ENCODE data around the gene INPP5A. TPM values are rescaled to one million over a fixed set of nuclear protein-coding genes. Genes with fewer than 3 reads are reported as not detected.

Gene INPP5A
- total RNA-seq, 2 experiments from 2014 or later: 4.8 to 4.9 TPM

DNA sequence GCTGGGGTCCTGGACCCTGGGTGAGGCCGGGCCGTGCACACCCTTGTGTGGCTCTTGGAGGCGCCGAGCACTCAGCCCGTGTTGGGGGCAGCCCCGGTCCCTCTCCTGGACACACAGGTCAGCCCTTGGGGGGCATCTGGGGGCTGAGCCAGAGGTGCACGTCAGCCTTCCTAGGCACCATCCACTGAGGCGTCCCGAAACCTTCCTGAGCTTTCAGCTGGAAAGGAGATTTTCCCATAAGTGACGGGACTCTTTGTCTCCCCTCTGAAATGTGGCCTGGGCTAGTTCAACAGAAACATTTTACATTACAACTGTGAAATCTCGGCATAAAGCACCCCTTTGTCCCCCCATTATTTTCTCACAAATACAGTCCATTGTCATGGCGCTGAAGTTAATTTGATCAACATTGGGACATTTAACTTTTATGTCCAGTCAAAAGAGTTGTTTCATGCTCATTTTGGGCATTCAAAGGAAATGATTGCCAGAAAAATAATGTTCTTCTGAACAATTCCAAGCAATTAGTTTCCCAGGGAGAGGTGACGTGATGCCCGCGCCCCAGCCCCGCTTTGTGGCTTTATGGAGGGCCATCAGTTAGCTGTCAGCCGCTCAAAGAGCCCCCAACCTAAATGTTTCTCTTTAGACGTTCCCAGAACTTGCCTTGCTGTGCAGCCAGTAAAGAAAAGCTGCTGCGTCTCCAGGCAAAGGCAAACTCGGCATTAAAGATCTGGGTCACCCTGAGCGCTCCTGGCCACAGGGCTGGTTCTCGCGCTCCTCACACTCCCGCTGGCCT, 177.6 kb downstream of the INPP5A start:
- CTCF ChIA-PET: no interaction called here
- POLR2A ChIA-PET: no interaction called here

DNA sequence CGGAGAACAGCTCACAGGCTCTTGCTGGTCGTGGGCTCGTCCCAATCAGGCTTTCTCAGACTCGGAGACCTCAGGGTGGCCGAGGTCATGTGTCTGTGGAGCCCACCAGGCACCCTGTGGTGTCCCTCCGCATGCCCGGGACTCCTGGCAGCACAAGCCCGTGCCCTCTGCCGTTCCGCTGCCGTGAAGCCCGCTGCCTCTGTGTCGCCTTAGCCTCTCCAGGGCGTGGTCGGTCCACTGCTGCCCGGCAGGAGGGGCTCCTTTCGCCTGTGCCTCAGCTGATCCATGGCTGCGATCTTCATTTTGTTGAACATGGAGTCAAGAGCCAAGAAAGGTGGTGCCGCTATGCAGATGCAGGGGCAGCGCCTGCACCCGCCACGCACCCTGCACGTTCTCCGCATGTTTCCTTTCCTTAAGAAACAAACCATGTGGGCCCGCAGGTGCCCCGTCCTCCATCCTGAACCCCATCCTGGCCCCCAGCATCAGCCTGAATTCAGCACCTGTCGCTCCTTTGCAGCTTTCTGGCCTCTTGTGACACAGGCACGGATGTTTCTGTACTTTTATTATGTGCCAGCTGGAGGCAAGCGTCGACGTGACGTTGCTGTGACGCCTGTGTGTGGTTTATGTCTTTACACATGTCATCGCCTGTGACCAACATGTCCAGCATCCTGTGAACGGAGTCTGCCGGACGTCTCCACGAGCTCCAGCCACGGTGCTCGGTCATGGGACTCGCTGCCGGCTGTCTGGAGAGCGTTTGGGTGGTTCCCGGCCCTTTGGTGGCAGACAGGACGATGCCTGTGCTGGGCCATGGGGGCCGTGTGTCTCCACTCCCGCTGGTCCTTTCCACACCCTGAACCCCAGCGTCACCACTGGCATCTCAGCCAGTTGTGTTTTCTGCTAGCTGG, 178.4 kb downstream of the INPP5A start:
- ChIA-PET CTCF (no interaction called here), POLR2A (no interaction called here)

DNA sequence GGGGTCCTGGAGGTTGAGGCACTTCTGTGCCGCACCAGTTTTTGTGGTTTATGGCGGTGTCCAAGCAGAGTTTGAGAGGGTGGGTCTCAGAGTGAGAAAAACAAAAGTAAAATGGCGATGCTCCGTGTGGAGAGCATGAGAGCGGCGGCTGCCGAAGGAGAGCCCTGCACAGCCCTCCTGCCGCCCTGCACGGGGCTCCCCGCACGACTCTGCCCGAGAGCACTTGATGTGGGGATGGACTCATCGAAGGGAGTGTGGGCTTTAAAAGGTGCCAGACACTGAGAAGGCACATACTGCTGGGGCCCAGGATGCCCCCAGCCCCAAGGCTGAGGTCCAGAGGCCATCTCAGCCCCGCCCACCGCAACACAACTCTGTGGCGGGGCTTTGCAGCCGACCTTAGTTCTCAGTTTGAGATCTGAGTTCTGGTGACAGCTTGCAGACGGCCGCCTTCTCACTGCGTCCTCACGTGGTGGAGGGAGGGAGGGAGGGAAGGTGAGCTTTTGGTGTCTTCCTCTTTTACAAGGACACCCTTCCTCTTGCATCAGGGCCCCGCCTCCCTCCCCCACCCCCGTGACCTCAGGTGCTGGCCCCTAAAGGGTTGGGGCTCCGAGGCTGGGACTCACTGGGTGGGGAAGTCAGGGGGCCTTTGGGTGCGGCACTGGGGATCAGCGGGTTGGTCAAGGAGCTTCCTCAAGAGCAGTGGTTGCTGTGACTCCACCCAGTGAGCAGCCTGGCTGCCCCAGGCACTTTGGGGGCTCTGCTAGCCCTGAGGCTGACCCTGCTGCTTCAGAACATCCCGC, 179.3 kb downstream of the INPP5A start:
- ChIA-PET CTCF (no interaction called here), POLR2A (no interaction called here)

DNA sequence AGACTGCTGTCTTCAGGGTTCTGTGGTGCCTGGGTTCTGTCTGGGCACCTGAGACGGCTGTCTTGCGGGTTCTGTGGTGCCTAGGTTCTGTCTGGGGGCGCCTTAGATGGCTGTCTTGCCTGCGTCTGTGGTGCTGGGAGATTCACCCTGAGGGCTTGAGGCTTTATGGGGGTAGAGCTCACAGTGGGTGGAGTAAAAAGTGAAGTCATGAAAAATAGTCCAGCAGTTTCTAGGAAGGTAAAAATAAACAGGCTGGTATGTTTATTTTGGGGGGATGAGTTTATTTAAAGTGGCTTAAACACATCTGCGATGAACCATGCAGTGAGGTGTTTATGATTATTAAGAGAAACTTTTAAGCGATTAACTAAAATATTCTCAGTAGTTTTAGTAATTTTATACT, 184.1 kb downstream of the INPP5A start:
- ChIA-PET POLR2A (no interaction called here), CTCF (no interaction called here)

DNA sequence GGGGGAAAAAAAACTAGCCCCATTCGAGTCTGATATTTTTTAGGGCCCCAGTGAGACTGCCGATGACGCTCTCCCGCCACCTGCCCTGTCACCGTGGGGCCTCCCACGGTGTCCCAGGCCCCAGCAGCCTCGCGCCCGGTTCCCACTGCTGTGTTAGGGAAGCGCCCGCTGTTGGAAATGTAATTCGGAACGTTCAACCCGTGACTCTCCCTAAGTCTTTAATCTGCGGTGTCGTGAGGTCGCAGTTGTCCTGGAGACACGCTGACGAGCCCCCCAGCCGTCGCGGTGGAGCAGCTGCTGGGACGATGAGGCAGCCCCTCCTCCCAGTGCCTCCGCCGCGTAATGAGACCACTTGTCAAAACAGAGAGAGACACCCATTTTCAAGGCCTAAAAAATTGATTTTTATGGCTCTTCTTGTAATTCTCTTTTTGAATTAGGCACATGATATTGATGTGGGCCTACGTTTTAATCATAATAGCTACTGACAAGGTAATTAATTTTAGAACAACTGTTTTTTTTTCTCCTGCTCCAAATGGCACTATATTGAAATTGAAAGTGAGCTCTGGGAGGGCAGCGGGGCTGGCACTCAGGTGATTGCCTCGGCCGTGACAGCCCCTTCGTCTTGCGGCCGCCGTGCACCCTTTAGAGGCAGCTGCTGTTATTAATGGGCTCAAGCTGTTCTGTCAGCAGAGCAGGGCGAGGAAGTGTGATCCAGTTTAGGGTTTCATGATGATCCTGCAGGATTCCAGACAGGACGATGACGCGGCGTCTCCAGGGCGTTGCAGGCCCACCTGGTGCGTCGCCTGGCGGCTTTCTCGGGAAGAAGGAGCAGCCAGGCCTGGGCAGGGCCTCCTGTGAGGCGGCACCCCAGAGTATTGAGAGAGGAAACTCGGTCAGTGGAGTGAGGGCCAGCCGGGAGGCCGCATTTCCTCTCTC, 185.1 kb downstream of the INPP5A start:
- ChIA-PET CTCF (no interaction called here), POLR2A (no interaction called here)

DNA sequence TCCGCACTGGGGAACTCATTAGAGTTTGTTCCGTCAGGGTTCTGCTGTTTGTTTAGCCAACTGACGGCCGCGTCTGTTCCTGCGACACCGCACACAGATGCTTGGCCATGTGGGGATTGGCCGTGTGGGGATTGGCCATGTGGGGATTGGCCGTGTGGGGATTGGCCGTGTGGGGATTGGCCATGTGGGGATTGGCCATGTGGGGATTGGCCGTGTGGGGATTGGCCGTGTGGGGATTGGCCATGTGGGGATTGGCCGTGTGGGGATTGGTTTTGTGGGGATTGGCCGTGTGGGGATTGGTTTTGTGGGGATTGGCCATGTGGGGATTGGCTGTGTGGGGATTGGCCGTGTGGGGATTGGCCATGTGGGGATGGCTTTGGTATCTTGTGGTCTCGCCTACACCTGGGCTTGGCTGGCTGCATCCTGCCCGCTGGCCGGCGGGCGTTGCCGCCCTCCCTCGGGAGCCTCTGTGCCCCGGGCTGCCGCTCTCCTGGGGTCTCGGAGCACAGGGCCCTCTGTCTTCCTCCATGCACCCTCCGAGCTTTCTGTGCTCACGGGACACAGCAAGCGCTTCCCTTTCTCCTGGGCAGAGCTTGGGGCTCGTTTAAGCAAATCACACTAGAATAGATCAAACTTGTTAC, 185.9 kb downstream of the INPP5A start:
- ChIA-PET CTCF (no interaction called here), POLR2A (no interaction called here)

DNA sequence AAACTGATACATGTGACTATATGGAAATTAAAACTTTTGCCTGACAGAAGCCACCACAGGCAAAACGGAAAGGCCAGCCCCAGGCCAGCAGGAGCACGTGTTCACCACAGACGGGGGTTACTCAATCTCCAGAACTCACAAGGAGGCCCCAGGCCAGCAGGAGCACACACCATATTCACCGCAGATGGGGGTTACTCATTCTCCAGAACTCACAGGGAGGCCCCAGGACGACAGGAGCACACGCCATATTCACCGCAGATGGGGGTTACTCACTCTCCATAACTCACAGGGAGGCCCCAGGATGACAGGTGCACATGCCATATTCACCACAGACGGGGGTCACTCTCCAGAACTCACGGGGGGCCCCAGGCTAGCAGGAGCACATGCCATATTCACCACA, 186.9 kb downstream of the INPP5A start:
- ChIA-PET CTCF (no interaction called here), POLR2A (no interaction called here)

DNA sequence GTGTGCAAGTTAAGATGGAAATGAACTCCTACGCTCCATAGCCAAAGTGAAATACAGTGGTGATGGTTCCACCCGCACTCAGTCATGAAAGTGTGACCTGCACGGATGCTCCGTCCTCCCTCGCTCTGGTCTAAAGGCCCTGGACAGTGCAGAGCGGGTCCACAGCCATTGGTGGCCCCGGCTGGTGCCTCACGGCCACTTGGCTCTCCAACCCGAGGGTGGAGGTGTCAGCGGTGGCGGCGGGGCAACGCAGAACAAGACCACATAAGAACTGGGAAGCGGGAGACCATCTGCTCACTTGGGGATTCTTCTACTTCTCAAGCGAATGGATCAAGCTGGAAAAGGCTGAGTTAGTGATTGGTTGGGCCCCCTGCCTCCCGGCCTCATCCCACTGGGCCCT, 187.6 kb downstream of the INPP5A start:
- POLR2A ChIA-PET: no interaction called here
- CTCF ChIA-PET: no interaction called here

DNA sequence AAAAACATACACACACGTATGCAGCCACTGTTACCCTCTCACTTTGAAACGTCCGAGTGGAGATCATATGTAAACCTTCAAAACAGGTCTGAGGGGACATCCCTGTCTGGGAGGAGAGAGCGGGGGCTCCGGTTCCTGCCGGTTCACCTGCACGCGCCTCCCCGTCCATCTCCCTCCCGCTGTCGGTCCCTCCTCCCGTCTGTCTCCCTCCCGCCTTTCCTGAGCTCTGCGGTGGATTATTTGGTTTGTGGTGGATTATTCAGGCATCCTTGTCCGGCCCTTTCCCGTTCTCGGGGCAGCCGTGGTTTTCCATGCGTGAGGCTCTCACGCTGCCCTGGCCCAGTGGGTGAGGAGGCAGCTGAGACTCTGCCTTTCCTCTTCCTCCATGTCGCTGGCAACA, 188.6 kb downstream of the INPP5A start:
- ChIA-PET CTCF (no interaction called here), POLR2A (no interaction called here)

DNA sequence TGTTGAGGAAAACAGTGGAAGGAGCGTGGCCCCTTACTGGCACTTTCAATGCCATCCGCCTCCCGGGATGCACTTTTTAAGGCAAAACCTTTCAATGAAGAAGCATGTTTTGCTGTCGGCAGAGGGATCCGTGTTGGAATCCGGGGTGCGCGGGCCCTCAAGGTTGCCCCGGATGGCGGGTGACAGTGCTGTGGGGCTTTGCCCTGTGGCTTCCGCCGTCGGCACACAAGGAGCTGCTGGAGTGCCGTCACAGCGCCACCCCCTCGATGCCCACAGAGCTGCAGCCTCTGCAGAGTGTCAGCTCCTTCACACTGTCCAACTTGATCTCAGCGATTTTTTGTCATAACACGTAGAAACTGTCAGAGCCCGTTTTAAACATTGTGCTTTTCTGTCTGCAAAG, 189.4 kb downstream of the INPP5A start:
- ChIA-PET POLR2A (no interaction called here), CTCF (no interaction called here)

DNA sequence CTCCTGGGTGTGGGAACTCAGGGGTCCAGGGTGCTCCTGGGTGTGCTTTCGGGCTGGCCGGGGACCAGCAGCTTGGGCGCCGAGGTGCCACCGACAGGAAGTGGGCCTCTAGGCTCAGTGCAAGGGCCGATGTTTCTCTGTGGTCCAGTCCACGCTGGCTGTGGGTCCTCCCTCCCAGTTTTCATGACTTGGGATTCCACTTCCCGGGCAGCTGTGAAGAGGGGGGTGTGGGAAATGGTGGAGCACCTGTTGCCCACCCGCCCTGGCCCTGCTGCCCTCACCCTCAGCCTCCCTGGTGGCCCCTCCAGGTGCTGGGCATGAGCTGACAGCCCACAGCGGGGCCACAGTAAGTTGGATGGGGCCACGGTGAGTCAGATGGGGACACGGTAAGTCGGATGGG, 189.8 kb downstream of the INPP5A start:
- CTCF ChIA-PET: no interaction called here

DNA sequence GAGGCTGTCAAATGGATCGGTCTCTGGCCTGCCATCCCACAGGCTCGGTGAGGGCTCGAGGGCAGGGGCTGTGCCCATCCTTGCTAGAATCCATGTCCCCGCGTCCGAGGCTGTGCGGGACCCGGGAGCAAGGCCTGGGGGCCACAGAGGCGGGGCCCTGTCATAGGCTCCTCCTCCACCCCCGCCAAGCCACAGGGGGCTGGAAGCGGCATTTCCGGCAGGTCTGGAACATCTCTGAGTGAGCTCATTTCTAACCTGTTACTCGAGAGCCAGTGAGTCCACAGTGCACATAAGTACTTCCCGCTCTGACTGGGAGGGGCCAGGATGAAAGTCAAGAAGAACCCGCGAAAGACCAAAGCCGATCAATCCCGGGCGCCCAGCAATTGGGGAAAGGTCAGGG, 190.7 kb downstream of the INPP5A start:
- CTCF ChIA-PET: no interaction called here
- POLR2A ChIA-PET: no interaction called here

More for the DNA sequence above, 189.8 kb downstream of the INPP5A start:
- POLR2A ChIA-PET: no interaction called here

DNA sequence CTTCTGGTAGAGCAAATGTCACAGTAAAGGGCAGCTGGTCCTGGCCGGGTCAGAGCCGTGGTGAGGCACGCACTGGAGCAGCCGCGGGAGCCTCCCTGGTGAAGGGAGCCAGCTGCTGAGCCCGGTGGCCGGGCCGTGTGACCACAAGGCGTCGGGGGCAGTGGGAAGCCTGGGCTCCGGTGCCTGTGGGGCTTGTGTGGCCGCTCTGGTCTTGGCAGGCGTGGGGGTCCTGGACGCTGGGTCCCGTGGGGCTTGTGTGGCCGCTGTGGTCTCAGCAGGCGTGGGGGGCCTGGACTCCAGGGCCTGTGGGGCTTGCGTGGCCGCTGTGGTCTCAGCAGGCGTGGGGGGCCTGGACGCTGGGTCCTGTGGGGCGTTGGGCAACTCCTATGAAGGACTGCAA, 191.2 kb downstream of the INPP5A start:
- CTCF ChIA-PET: no interaction called here
- POLR2A ChIA-PET: no interaction called here

DNA sequence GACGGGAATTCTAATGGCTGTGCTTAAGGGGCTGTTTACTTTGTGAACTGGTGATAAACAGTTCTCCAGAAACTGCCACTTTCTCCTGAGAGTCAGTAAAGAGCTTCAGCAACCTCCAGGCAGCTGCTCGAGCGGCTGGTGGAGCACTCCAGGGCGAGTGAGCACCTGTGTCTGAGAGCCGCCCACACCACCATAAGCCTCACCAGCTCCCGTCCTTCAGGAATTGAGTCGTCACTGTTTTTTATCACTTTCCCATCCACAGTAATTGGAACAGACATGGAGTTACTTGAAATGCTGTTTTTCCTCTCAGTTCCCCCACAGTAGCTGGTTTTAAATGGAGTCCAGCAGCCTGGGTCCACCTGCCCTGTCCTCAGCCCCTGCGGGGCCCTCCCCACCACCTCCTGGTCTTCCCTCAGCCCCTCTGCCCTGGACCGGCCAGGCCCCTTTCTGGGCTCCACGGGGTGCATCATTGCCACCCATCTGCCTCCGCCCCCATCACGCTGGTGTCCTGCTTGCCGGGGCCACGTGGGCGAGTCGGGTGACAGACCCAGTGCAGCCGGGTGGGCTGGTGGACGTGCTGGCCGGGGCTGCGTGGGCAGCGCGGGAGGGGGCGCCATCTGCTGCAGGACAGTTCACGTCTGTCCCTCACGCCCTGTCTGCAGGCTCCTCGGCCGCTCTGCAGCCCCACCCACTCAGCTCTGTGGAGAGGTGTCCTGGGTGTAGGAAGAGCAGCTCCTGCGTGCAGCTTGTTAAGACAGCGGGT, 192.4 kb downstream of the INPP5A start:
- ChIA-PET CTCF (no interaction called here), POLR2A (no interaction called here)

DNA sequence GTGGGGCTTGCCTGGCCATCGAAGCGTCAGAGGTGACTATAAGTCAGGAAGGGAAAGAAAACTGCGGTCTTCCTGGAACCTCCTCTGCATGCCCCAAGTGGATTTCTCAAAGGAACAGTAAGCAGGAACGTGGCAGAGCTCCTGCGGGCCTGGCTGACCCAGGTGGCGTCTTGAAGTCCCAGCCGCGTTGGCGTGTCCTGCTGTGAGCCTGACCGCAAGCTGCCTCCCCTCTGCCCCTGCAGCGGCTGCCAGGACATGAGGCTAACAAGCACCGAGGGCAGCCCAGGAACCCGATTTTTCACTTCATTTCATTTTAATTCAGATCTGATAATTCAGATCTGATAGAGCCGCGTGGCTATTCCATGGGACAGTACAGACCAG, 193.0 kb downstream of the INPP5A start:
- POLR2A ChIA-PET: no interaction called here

DNA sequence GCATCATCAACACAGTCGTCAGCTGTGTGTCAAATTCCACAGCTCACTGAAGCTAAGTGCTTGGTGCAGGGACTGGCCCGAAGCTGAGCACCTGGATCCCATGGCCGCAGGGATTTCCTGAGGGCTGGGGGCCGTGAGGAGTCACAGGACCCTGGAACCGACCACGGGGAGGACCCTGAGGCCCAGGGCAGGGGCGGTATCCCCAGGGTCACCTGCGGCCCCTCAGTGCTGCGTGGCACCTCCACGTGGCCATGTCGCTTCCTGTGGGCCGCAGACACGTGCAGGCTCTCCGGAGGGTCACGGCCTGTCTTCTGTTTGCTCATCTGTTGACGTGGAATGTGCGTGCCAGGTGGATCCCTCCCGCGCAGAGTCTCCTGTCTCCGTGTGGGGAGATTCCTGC, 194.9 kb downstream of the INPP5A start:
- POLR2A ChIA-PET: no interaction called here
- CTCF ChIA-PET: no interaction called here

More for the DNA sequence above, 193.0 kb downstream of the INPP5A start:
- CTCF ChIA-PET: no interaction called here

DNA sequence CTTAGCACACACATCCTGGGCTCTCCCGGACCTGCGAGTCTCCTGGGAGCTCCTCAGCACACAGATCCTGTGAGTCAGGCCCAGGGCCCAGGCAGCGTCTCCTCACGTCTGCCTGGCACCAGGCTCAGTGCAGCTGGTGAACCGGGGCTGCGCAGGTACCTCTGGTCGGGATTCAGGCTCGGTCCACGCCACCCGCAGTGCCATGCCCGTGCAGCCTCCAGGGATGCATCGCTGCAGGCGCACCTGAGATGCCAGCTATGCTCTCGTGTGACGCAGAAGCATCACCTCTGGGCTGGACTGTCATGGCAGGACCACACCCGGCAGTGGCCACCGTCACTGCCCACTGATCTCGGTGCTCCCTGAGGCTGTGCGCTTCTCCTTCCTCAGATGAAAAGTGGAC, 196.3 kb downstream of the INPP5A start:
- ChIA-PET POLR2A (no interaction called here), CTCF (no interaction called here)

DNA sequence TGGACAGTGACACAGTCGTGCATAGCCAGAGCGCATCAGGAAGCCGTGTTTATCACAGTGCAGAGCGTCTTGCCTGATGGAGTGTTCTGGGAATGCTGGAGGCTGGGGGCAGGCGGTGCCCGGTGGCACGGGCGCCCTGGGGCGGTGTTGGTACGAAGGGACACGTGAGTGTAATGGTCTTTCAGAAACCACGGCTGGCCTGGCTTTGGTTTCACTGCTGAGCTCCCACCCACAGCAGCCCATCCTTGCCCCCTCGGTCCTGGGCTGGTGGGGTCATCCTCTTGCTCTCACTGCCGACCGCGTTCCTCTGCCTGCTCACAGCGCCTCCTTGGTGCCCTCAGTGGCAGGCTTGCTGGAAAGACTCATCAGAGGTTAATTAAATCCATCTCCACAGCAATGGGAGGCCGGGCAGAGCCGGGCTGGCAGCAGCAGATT, 197.8 kb downstream of the INPP5A start:
- POLR2A ChIA-PET: no interaction called here
- CTCF ChIA-PET: no interaction called here

Data from activated CD8-positive, alpha-beta memory T cell treated with anti-CD3 and anti-CD28 coated beads for 36 hours (primary cell).